Gastrocnemius medialis (tissue), 4 donors: Measurements from ENCODE around the gene RFK.

Source experiments
- CTCF ChIP-seq, 5 experiments: fragments of 450-650 bp in 3 of 5; fragments of 200-600 bp in 2 of 5; sonication (generic) in 2 of 5; IDR thresholded peaks in 4 of 5; conservative IDR thresholded peaks in 1 of 5; 1 replicate in 4 of 5; 2 replicates in 1 of 5; pipeline ENCODE4 v1.5.1; 2016 to 2019; ENCODE audit warnings: antibody characterized with exemption in 5 of 5, mild to moderate bottlenecking in 3 of 5, moderate library complexity in 3 of 5
- POLR2A ChIP-seq, 2 donors: fragments of 450-650 bp; IDR thresholded peaks; one replicate each; pipeline ENCODE4 v1.6.1; 2017; ENCODE audit warnings: antibody characterized with exemption in 2 of 2, mild to moderate bottlenecking in 2 of 2, moderate library complexity in 2 of 2

- TF ChIP-seq CTCF (IDR thresholded peaks at IDR 0.05 in 4 of 5, conservative IDR thresholded peaks at IDR 0.05 in 1 of 5): no peak
- no peak for TF ChIP-seq POLR2A (IDR thresholded peaks at IDR 0.05)
Measured at GRCh38 chr9:76405868-76406267, 11.6 kb upstream of the RFK start.
